Subcutaneous preadipocyte (primary cell): ENCODE results near the gene RASA2. TPM values are rescaled to one million over a fixed set of nuclear protein-coding genes. Genes with fewer than 3 reads are reported as not detected.

Experiments used
- total RNA-seq: library from RNA; depleted of rRNA; stranded (reverse); fragments of >200 nt; gene quantifications from 2 replicates; pipeline ENCODE4 v1.2.3, GENCODE V29; 2012

The RASA2 gene, protein sequence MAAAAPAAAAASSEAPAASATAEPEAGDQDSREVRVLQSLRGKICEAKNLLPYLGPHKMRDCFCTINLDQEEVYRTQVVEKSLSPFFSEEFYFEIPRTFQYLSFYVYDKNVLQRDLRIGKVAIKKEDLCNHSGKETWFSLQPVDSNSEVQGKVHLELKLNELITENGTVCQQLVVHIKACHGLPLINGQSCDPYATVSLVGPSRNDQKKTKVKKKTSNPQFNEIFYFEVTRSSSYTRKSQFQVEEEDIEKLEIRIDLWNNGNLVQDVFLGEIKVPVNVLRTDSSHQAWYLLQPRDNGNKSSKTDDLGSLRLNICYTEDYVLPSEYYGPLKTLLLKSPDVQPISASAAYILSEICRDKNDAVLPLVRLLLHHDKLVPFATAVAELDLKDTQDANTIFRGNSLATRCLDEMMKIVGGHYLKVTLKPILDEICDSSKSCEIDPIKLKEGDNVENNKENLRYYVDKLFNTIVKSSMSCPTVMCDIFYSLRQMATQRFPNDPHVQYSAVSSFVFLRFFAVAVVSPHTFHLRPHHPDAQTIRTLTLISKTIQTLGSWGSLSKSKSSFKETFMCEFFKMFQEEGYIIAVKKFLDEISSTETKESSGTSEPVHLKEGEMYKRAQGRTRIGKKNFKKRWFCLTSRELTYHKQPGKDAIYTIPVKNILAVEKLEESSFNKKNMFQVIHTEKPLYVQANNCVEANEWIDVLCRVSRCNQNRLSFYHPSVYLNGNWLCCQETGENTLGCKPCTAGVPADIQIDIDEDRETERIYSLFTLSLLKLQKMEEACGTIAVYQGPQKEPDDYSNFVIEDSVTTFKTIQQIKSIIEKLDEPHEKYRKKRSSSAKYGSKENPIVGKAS
- total RNA-seq: 8.8 and 12.5 TPM in 2 replicates

DNA sequence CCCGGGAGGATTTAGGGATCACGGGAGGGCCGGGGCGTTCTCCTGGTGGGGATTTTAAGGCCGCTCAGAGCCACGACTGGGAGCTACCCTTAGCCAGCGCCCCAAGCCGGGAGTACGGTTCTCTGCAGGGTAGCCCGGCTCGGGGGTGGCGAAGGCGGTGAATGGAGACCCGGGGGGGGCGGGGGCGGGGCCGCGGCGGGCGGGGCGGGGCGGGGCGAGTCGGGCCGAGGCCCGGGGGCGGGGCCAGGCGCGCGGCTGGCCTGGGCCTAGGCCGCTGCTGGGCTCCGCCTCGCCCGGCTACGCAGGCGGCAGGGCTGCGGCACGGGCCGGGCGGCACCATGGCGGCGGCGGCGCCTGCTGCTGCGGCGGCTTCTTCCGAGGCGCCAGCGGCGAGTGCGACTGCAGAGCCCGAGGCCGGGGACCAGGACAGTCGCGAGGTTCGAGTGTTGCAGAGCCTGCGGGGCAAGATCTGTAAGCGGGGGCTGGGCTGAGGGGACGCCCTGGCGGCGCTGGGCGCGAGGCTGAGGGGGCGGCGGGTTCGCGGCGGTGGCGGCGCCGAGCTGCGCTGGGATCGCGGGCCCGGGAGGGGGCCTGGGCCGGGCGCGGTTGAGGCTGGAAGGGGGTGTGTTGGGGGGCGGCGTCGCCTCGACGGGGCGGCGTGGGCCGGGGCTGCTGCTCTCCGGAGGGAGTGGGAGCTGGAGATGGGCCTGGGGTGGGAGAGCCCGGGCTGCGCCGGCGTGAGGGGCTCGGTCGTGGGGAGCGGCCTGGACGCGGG lies at the start of gene RASA2:
TSS of gene RASA2 (plus strand) at position 282 of the 775 bp plus-strand sequence. CDS start at position 339, 57 bp downstream.

Other genes starting within 250 kb of the RASA2 start
- 103 and 104 TPM in 2 replicates for gene ZBTB38, start 118.5 kb upstream of the RASA2 start, total RNA-seq